Endothelial cell of umbilical vein (primary cell): Measurements from ENCODE around the gene ZBTB46. TPM values are rescaled to one million over a fixed set of nuclear protein-coding genes. Genes with fewer than 3 reads are reported as not detected.
A peak's percentile ranks its signal among the peaks of the same experiment; 100 is the strongest.

Experiments
- BruUV-seq: library from RNA; stranded (reverse); fragments of 400-500 nt; replicated peaks from 2 replicates; lab custom pipeline; 2021; lab: Mats Ljungman, UMichigan
- CTCF ChIA-PET: fragments of 300-600, 350-600 bp; sonication (Branson Sonifier 250); formaldehyde crosslinking; loops from one replicate; lab custom pipeline; 2021; ENCODE audit warnings: antibody characterized with exemption, inconsistent platforms; lab: Charles Lee
- POLR2A ChIA-PET: fragments of 300-600, 350-600 bp; sonication (Branson Sonifier 250); formaldehyde crosslinking; loops from one replicate; lab custom pipeline; 2021; ENCODE audit warnings: antibody characterized with exemption, inconsistent platforms; lab: Charles Lee
- DNase-seq: peaks from one replicate; pipeline ENCODE4 v3.0.0-alpha.2; 2011; ENCODE audit warnings: low read depth, low spot score
- FAIRE-seq: peaks from 2 replicates; lab custom pipeline; 2011; peaks lifted over from hg19 to GRCh38; lab: Jason Lieb, UNC
- H2AFZ ChIP-seq: 2 replicates; pipeline ENCODE4 v1.6.0; 2012; ENCODE audit warnings: low read depth, low read length, control low read depth, inconsistent platforms
- H3K27ac ChIP-seq: 2 replicates; pipeline ENCODE4 v1.5.1; 2011; ENCODE audit warnings: low read depth, mild to moderate bottlenecking, control low read depth, low read length, moderate library complexity; ENCODE audit not compliant: insufficient read depth
- H3K27me3 ChIP-seq, 2 experiments: 2 replicates each; pipeline versions ENCODE4 v1.6.0 to v1.6.1; 2011; ENCODE audit warnings: low read length in 2 of 2, mixed read lengths in 1 of 2; ENCODE audit not compliant: control insufficient read depth in 2 of 2, insufficient read depth in 2 of 2
- H3K36me3 ChIP-seq, 2 experiments: 2 replicates in 1 of 2; 3 replicates in 1 of 2; pipeline ENCODE4 v1.5.1; 2011; ENCODE audit warnings: low read length in 2 of 2, mild to moderate bottlenecking in 1 of 2, moderate library complexity in 1 of 2; ENCODE audit not compliant: control insufficient read depth in 2 of 2, insufficient read depth in 2 of 2; ENCODE audit errors: extremely low read depth in 1 of 2
- H3K4me1 ChIP-seq: 3 replicates; pipeline ENCODE4 v1.5.1; 2011; ENCODE audit warnings: mild to moderate bottlenecking, low read length; ENCODE audit not compliant: control insufficient read depth, insufficient read depth; ENCODE audit errors: extremely low read depth
- H3K4me2 ChIP-seq: 2 replicates; pipeline ENCODE4 v1.6.1; 2011; ENCODE audit warnings: low read length, control low read depth, mixed read lengths; ENCODE audit not compliant: insufficient read depth
- H3K4me3 ChIP-seq, 3 experiments: fragments of 200-600 bp in 1 of 3; sonication (generic), shearing (Covaris generic) in 1 of 3; replicated peaks in 1 of 3; 2 replicates each; pipeline ENCODE4 v1.5.1; 2011 to 2016; ENCODE audit warnings: control low read depth in 3 of 3, low read length in 3 of 3, mild to moderate bottlenecking in 2 of 3, inconsistent platforms in 1 of 3, low read depth in 1 of 3, moderate library complexity in 1 of 3; ENCODE audit not compliant: insufficient read depth in 1 of 3
- H3K79me2 ChIP-seq: 2 replicates; pipeline ENCODE4 v1.6.0; 2012; ENCODE audit warnings: low read length, inconsistent platforms; ENCODE audit not compliant: control insufficient read depth, insufficient read depth
- H3K9ac ChIP-seq: replicated peaks from 2 replicates; pipeline ENCODE3; 2011; ENCODE audit warnings: low read length, control low read depth; ENCODE audit not compliant: insufficient read depth; ENCODE audit errors: extremely low read depth
- H3K9me1 ChIP-seq: replicated peaks from 3 replicates; pipeline ENCODE4 v1.6.0; 2011; ENCODE audit warnings: mild to moderate bottlenecking, low read length; ENCODE audit not compliant: control insufficient read depth, insufficient read depth; ENCODE audit errors: extremely low read depth
- H3K9me3 ChIP-seq: replicated peaks from 2 replicates; pipeline ENCODE4 v1.5.1; 2012; ENCODE audit warnings: low read length, inconsistent platforms; ENCODE audit not compliant: control insufficient read depth, insufficient read depth
- H4K20me1 ChIP-seq: replicated peaks from 2 replicates; pipeline ENCODE3; 2011; ENCODE audit warnings: mild to moderate bottlenecking, low read length; ENCODE audit not compliant: control insufficient read depth, insufficient read depth; ENCODE audit errors: extremely low read depth
- EZH2 ChIP-seq: IDR thresholded peaks from 2 replicates; pipeline ENCODE4 v1.6.1; 2012; ENCODE audit warnings: borderline replicate concordance, low read depth, mild to moderate bottlenecking, moderate library complexity, low read length, inconsistent platforms; ENCODE audit not compliant: severe bottlenecking
- FOS ChIP-seq: IDR thresholded peaks from 2 replicates; pipeline ENCODE4 v1.6.1; 2011; ENCODE audit warnings: mild to moderate bottlenecking, low read length, moderate library complexity, borderline replicate concordance; ENCODE audit not compliant: insufficient read depth
- GATA2 ChIP-seq: IDR thresholded peaks from 2 replicates; pipeline ENCODE4 v1.7.0; 2011; ENCODE audit warnings: low read depth, mild to moderate bottlenecking, moderate library complexity, mixed read lengths, low read length; ENCODE audit not compliant: insufficient read length, insufficient read depth
- JUN ChIP-seq: IDR thresholded peaks from 2 replicates; pipeline ENCODE4 v1.6.1; 2011; ENCODE audit warnings: borderline replicate concordance, low read depth; ENCODE audit not compliant: insufficient read length, insufficient read depth
- POLR2AphosphoS5 ChIP-seq: IDR thresholded peaks from 2 replicates; pipeline ENCODE4 v1.6.1; 2012; ENCODE audit warnings: low read depth, mild to moderate bottlenecking, control low read depth, low read length, moderate library complexity; ENCODE audit not compliant: insufficient read depth
- dilution Hi-C: fragments of 300-500 bp; cut with MboI; formaldehyde crosslinking; loops from one replicate; pipeline ENCODE4 v1.15.0; 2019; ENCODE audit warnings: low sequenced_read_pairs; ENCODE audit not compliant: extremely low pct_ligation_motif_present
- intact Hi-C: fragments of 100-400 bp; cut with micrococcal nuclease; formaldehyde crosslinking; loops from one replicate; pipeline ENCODE4 v1.10.0; 2022
- polyA plus RNA-seq, 4 experiments: library from polyadenylated mRNA; depleted of rRNA in 3 of 4; stranded (reverse) in 3 of 4; unstranded in 1 of 4; fragments of >200 nt; gene quantifications; 2 replicates each; pipeline versions ENCODE4 v1.2.1 to v1.2.3, GENCODE V29; 2011 to 2012; ENCODE audit warnings: missing spikeins in 1 of 4
- total RNA-seq: library from RNA; stranded (reverse); gene quantifications from 2 replicates; pipeline ENCODE4 v1.2.3, GENCODE V29; 2021
- TF ChIP-seq, protein P1 (sequence below): IDR thresholded peaks from 2 replicates; pipeline ENCODE4 v1.6.1; 2011; ENCODE audit not compliant: insufficient read depth, insufficient read length
- TF ChIP-seq, protein P2 (sequence below), 2 donors: IDR thresholded peaks; 1 replicate in 1 of 2; 2 replicates in 1 of 2; pipeline ENCODE4 v1.5.1; 2011; ENCODE audit warnings: low read length in 2 of 2, mild to moderate bottlenecking in 2 of 2, moderate library complexity in 2 of 2, control low read depth in 1 of 2, inconsistent platforms in 1 of 2, low read depth in 1 of 2; ENCODE audit not compliant: insufficient read depth in 1 of 2; ENCODE audit errors: extremely low read depth in 1 of 2

ZBTB46 gene
- total and polyA plus RNA-seq, 2 donors (not counting 3 experiments of a cell fraction or from before 2014, with no cell fraction given) = 1.3 to 7.1 TPM

DNA sequence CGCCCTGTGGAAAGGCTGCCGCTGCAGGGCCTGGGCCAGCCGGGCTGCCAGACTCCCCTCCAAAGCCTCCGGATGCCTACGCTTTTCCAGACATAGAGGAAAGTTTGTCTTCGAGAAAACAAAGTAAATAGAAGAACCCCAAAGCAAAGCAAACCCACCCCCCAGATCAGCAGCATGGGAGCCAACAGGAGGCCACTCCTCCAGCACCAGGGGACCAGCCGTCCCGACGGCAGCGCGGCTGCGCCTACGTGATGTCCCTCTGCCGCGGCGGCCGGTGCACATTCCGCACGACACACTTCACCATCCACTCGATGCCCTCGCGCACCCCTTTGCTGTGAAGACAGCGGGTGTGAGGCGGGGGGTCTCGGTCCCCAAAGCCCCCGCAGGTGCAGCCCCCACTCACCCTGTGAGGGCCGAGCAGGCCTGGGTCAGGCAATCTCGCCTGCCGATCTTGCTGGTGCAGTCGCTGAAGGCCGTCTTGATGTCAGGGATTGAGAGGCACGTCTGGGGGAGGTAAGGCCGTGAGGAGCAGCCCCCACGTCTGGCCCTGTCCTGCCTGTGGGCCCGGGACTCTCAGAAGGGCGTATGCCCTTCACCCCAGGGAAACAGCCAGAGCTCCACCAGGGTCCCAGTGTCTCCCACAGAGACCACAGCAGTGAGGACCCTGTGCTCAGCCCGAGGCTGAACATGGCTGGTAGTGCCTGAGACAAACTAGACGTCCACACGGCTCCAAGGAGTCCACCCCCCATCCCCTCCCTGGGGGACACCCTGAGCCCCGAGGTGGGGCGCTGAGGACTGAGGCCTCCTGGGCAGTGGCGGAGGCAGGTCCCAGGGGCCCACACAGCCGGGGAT is 130.6 kb downstream of the ZBTB46 start:
- ChIA-PET POLR2A (interaction anchor here (1.5 kb wide), 1 partner anchor 8 kb away, joined by 8 read pairs; the partner anchor contains the start of genes ARFRP1 and ZGPAT), CTCF (no interaction called here)
- no TSS peak for BruUV-seq
- dilution Hi-C loops (no loop called here), intact Hi-C loops (no loop called here)
- TF ChIP-seq JUN = no peak
- TF ChIP-seq, protein P1, sequence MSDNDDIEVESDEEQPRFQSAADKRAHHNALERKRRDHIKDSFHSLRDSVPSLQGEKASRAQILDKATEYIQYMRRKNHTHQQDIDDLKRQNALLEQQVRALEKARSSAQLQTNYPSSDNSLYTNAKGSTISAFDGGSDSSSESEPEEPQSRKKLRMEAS = no peak
- peak; percentile 8 for TF ChIP-seq POLR2AphosphoS5
- no peak overlapping the region for H3K27ac ChIP-seq
- H3K27me3 ChIP-seq = no peaks in the 10 kb centered on the region
- H3K4me2 ChIP-seq = no peak overlapping the region
- H3K4me1 ChIP-seq = peaks cover 35% of the 10 kb centered on the region
- H2AFZ ChIP-seq = no peak overlapping the region
- peaks cover 3 to 8% of the 10 kb centered on the region in 2 experiments for H3K36me3 ChIP-seq
- no peak for FAIRE-seq
- H3K9ac ChIP-seq = no peak overlapping the region
- no peak for DNase-seq
- no peaks in the 10 kb centered on the region for H3K79me2 ChIP-seq
- no peaks in the 10 kb centered on the region for H3K9me1 ChIP-seq
- no peak overlapping the region for H3K4me3 ChIP-seq
- H3K9me3 ChIP-seq = no peaks in the 10 kb centered on the region
- no peaks in the 10 kb centered on the region for H4K20me1 ChIP-seq

DNA sequence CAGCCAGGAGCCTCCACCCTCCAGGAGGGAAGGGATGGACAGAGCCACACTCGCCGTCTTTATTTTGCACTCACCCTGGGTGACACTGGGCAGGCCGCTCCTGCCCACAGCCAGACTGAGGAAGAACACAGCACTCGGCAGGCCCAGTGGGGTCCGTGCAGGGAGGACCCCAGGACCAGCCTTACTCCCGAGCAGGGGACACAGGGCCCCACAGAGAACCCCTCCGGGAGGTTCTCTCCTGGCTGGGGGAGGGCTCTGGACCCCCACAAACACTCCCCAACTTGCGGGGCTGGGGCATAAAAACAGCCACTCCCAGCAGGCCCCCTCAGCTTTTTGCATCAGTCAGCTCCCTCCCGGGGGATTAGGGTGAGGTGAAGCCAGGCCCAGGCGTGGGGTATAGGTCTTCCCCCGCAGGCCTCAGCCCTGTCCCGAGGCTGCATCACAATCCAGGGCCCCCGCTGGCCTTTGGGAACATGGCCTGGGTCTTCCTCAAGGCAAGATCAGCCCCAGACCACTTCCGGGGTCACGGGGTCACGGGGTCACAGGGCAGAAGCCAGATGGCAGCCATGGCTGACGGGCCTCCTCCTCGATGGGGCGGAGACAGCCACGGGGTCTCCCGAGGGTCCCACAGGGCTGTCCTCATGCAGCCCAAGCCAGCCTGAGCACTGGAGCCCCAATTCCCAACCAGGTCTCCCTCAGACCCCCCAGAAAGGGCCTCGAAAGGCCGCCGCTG is 131.4 kb downstream of the ZBTB46 start:
- DNase-seq (no peak), FAIRE-seq (peak; percentile 28)
- dilution Hi-C loops = no loop called here
- ChIA-PET POLR2A (interaction anchor here (1.0 to 1.5 kb wide), 2 partner anchors 8 to 33 kb away, joined by 3 to 8 read pairs; partner anchors contain the start of genes ARFRP1 and ZGPAT), CTCF (interaction anchor here (1.0 to 3.0 kb wide), 6 partner anchors 8 to 62 kb away, joined by 3 to 19 read pairs (median 4); partner anchors contain the start of genes ARFRP1 and ZGPAT)
- TF ChIP-seq POLR2AphosphoS5 = peak; percentile 17
- TF ChIP-seq FOS = no peak
- TF ChIP-seq EZH2 = no peak
- TF ChIP-seq GATA2 = no peak
- no peak for TF ChIP-seq JUN
- TF ChIP-seq, protein P2, sequence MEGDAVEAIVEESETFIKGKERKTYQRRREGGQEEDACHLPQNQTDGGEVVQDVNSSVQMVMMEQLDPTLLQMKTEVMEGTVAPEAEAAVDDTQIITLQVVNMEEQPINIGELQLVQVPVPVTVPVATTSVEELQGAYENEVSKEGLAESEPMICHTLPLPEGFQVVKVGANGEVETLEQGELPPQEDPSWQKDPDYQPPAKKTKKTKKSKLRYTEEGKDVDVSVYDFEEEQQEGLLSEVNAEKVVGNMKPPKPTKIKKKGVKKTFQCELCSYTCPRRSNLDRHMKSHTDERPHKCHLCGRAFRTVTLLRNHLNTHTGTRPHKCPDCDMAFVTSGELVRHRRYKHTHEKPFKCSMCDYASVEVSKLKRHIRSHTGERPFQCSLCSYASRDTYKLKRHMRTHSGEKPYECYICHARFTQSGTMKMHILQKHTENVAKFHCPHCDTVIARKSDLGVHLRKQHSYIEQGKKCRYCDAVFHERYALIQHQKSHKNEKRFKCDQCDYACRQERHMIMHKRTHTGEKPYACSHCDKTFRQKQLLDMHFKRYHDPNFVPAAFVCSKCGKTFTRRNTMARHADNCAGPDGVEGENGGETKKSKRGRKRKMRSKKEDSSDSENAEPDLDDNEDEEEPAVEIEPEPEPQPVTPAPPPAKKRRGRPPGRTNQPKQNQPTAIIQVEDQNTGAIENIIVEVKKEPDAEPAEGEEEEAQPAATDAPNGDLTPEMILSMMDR (IDR thresholded peaks at IDR 0.05; ENCODE audit: extremely low read depth in 1 of 2, insufficient read depth in 1 of 2, low read depth in 1 of 2, low read length in 2 of 2) = no peak
- Histone ChIP-seq H3K27me3 (no peaks in the 10 kb centered on the region), H3K79me2 (no peaks in the 10 kb centered on the region), H3K9me1 (no peaks in the 10 kb centered on the region), H3K9me3 (no peaks in the 10 kb centered on the region), H3K27ac (peak overlapping the region; percentile 91), H3K36me3 (peaks cover 0 to 2% of the 10 kb centered on the region in 2 experiments), H3K4me3 (no peak overlapping the region), H4K20me1 (no peaks in the 10 kb centered on the region), H3K4me1 (peaks cover 35% of the 10 kb centered on the region), H3K4me2 (no peak overlapping the region), H2AFZ (no peak overlapping the region), H3K9ac (peak overlapping the region; percentile 38)
- intact Hi-C loops = loop anchor here (1.0 to 5.0 kb wide), 3 partner anchors 12 to 41 kb away; partner anchors contain the start of genes LIME1, RTEL1 and SLC2A4RG
- TSS peak; percentile 33 for BruUV-seq
